SK-N-SH (cell line): ENCODE results near the gene MAP2K5.

ENCODE experiments used
- CTCF ChIP-seq: fragments of 200-600 bp; sonication (generic); IDR thresholded peaks from 2 replicates; pipeline ENCODE4 v1.6.1; 2017; ENCODE audit warnings: antibody characterized with exemption, mild to moderate bottlenecking, moderate library complexity
- EP300 ChIP-seq, 2 experiments: IDR thresholded peaks; 2 replicates each; pipeline versions ENCODE4 v1.4.0 to v1.6.1; 2012; ENCODE audit warnings: borderline replicate concordance in 1 of 2, low read depth in 1 of 2, low read length in 1 of 2
- EZH2phosphoT487 ChIP-seq: fragments of 200-600 bp; sonication (generic); IDR thresholded peaks from 2 replicates; pipeline ENCODE4 v1.6.1; 2017; ENCODE audit warnings: low read depth, mixed run types, mild to moderate bottlenecking, antibody characterized with exemption, moderate library complexity, borderline replicate concordance
- GATA2 ChIP-seq: sonication (generic); formaldehyde crosslinking; IDR thresholded peaks from 2 replicates; pipeline ENCODE4 v1.5.0; 2020; ENCODE audit warnings: mild to moderate bottlenecking, missing genetic modification reagents
- PBX3 ChIP-seq: IDR thresholded peaks from 2 replicates; pipeline ENCODE4; 2012
- POLR2AphosphoS5 ChIP-seq: IDR thresholded peaks from 2 replicates; pipeline ENCODE4 v1.6.1; 2012; ENCODE audit warnings: low read depth, low read length
- TAF1 ChIP-seq: IDR thresholded peaks from 2 replicates; pipeline ENCODE4 v1.6.1; 2012; ENCODE audit warnings: low read depth, mild to moderate bottlenecking, low read length, moderate library complexity, borderline replicate concordance
- TF ChIP-seq, protein P1 (sequence below): IDR thresholded peaks from 2 replicates; pipeline ENCODE4 v1.6.1; 2012; ENCODE audit warnings: mild to moderate bottlenecking, low read depth, low read length, moderate library complexity

DNA sequence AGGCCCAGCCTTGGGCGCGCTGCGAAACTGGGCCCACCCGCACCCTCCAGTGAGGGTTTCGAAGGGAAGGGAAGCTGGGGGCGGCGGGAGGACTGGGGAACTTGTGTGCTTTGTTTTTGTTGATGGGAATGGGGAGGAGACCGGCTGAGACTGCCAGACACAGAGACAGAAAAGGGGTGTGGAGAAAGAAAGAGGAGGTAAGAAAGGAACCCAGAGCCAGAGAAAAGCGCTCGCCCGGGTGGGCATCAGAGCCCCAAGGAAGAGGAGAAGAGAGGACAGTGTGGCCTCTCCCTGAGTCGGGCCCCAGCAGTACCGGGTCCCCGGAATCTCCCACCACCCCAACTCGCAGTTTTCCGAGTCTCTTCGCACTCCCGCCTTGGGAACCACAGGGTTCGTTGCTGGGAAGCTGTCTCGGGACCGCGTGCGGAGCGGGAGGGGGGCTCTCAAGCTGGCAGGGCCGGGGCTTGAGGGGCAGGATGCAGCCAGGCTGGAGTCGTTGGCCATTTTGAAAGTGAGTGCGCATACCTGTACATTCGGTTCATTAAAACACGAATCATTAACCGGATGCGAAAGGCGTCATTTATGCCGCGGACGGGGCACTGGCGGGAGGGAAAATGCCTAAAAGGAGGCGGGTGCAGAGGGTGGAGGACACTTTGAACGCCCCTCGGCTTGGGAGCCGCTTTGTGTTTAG, 285.9 kb downstream of the MAP2K5 start:
- TF ChIP-seq CTCF (no peak), PBX3 (no peak), POLR2AphosphoS5 (no peak), EP300 (IDR thresholded peaks at IDR 0.05; ENCODE audit: borderline replicate concordance in 1 of 2, low read depth in 1 of 2, low read length in 1 of 2) (no peak), EZH2phosphoT487 (no peak), GATA2 (CRISPR knock-in tag) (no peak), TAF1 (no peak)
- TF ChIP-seq, protein P1, sequence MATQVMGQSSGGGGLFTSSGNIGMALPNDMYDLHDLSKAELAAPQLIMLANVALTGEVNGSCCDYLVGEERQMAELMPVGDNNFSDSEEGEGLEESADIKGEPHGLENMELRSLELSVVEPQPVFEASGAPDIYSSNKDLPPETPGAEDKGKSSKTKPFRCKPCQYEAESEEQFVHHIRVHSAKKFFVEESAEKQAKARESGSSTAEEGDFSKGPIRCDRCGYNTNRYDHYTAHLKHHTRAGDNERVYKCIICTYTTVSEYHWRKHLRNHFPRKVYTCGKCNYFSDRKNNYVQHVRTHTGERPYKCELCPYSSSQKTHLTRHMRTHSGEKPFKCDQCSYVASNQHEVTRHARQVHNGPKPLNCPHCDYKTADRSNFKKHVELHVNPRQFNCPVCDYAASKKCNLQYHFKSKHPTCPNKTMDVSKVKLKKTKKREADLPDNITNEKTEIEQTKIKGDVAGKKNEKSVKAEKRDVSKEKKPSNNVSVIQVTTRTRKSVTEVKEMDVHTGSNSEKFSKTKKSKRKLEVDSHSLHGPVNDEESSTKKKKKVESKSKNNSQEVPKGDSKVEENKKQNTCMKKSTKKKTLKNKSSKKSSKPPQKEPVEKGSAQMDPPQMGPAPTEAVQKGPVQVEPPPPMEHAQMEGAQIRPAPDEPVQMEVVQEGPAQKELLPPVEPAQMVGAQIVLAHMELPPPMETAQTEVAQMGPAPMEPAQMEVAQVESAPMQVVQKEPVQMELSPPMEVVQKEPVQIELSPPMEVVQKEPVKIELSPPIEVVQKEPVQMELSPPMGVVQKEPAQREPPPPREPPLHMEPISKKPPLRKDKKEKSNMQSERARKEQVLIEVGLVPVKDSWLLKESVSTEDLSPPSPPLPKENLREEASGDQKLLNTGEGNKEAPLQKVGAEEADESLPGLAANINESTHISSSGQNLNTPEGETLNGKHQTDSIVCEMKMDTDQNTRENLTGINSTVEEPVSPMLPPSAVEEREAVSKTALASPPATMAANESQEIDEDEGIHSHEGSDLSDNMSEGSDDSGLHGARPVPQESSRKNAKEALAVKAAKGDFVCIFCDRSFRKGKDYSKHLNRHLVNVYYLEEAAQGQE: no peak
